SK-N-SH (cell line): ENCODE measurements around the gene RELCH. TPM values are rescaled to one million over a fixed set of nuclear protein-coding genes. Genes with fewer than 3 reads are reported as not detected.

Source experiments
- CTCF ChIA-PET: fragments of 300-600, 350-600 bp; formaldehyde crosslinking; extraction: SDS; loops from one replicate; lab custom pipeline; 2021; lab: Yijun Ruan, JAX
- POLR2A ChIA-PET: fragments of 350-600 bp; sonication (Branson Sonifier 250); formaldehyde crosslinking; extraction: SDS; loops from one replicate; lab custom pipeline; 2020; ENCODE audit warnings: antibody characterized with exemption, inconsistent platforms; lab: Yijun Ruan, JAX
- DNase-seq: peaks from one replicate; pipeline ENCODE4 v3.0.0; 2012
- H2AFZ ChIP-seq: fragments of 200-600 bp; sonication (generic); 2 replicates; pipeline ENCODE4 v1.8.1; 2016; ENCODE audit warnings: antibody characterized with exemption, mild to moderate bottlenecking, low read depth
- H3F3A ChIP-seq: fragments of 200-600 bp; sonication (generic); replicated peaks from 2 replicates; pipeline ENCODE3; 2016; ENCODE audit warnings: antibody characterized with exemption, mild to moderate bottlenecking; ENCODE audit not compliant: insufficient read depth
- H3K27ac ChIP-seq, 2 experiments: fragments of 200-500 bp in 1 of 2; fragments of 200-600 bp in 1 of 2; sonication (Bioruptor generic) in 1 of 2; sonication (generic), shearing (Covaris generic) in 1 of 2; 2 replicates each; pipeline versions ENCODE4 v1.5.1 to v1.6.1; 2014 to 2016; ENCODE audit warnings: low read depth in 2 of 2, inconsistent platforms in 1 of 2, low read length in 1 of 2, mild to moderate bottlenecking in 1 of 2, mixed read lengths in 1 of 2
- H3K27me3 ChIP-seq: fragments of 200-600 bp; sonication (generic), shearing (Covaris generic); 2 replicates; pipeline ENCODE4 v1.6.1; 2016; ENCODE audit warnings: mixed run types; ENCODE audit not compliant: insufficient read depth
- H3K36me3 ChIP-seq, 2 experiments: fragments of 200-500 bp in 1 of 2; fragments of 200-600 bp in 1 of 2; sonication (Bioruptor generic) in 1 of 2; sonication (generic) in 1 of 2; replicated peaks in 1 of 2; 2 replicates each; pipeline versions ENCODE3 to v1.5.1; 2014 to 2016; ENCODE audit warnings: low read length in 1 of 2, mild to moderate bottlenecking in 1 of 2; ENCODE audit not compliant: insufficient read depth in 2 of 2, control insufficient read depth in 1 of 2
- H3K4me1 ChIP-seq, 2 experiments: fragments of 200-500 bp in 1 of 2; fragments of 200-600 bp in 1 of 2; sonication (Bioruptor generic) in 1 of 2; sonication (generic), shearing (Covaris generic) in 1 of 2; 2 replicates each; pipeline versions ENCODE4 v1.5.1 to v1.6.1; 2014 to 2016; ENCODE audit warnings: low read depth in 1 of 2, low read length in 1 of 2, mixed run types in 1 of 2; ENCODE audit not compliant: insufficient read depth in 2 of 2, control insufficient read depth in 1 of 2
- H3K4me2 ChIP-seq: fragments of 200-600 bp; sonication (generic), shearing (Covaris generic); 2 replicates; pipeline ENCODE4 v1.6.1; 2017; ENCODE audit warnings: mixed run types
- H3K4me3 ChIP-seq, 2 experiments: fragments of 200-500 bp in 1 of 2; fragments of 200-600 bp in 1 of 2; sonication (Bioruptor generic) in 1 of 2; sonication (generic), shearing (Covaris generic) in 1 of 2; 2 replicates each; pipeline versions ENCODE4 v1.5.1 to v1.8.1; 2014 to 2016; ENCODE audit warnings: low read depth in 2 of 2, inconsistent platforms in 1 of 2, low read length in 1 of 2, mild to moderate bottlenecking in 1 of 2, mixed read lengths in 1 of 2, moderate library complexity in 1 of 2
- H3K79me2 ChIP-seq: fragments of 200-600 bp; sonication (generic); 2 replicates; pipeline ENCODE4 v1.8.1; 2017; ENCODE audit warnings: mild to moderate bottlenecking; ENCODE audit not compliant: insufficient read depth
- H3K9ac ChIP-seq: fragments of 200-600 bp; sonication (generic); 2 replicates; pipeline ENCODE4 v1.6.1; 2017; ENCODE audit warnings: mixed run types
- H3K9me2 ChIP-seq: fragments of 200-600 bp; sonication (generic); 2 replicates; pipeline ENCODE4 v1.6.1; 2017; ENCODE audit warnings: mixed run types
- H3K9me3 ChIP-seq: fragments of 200-600 bp; sonication (generic); 2 replicates; pipeline ENCODE4 v1.6.1; 2017; ENCODE audit warnings: mixed run types, mild to moderate bottlenecking, moderate library complexity
- H4K20me1 ChIP-seq: fragments of 200-600 bp; sonication (generic); 2 replicates; pipeline ENCODE4 v1.6.1; 2017; ENCODE audit warnings: mild to moderate bottlenecking, mixed run types; ENCODE audit not compliant: insufficient read depth
- CHD2 ChIP-seq: fragments of 150-350 bp; IDR thresholded peaks from 2 replicates; pipeline ENCODE4 v1.6.1; 2018; ENCODE audit warnings: low read length; ENCODE audit not compliant: partially characterized antibody
- FOXM1 ChIP-seq: IDR thresholded peaks from 2 replicates; pipeline ENCODE4 v1.4.0; 2012; ENCODE audit warnings: low read depth, mild to moderate bottlenecking
- GATA2 ChIP-seq: sonication (generic); formaldehyde crosslinking; IDR thresholded peaks from 2 replicates; pipeline ENCODE4 v1.5.0; 2020; ENCODE audit warnings: mild to moderate bottlenecking, missing genetic modification reagents
- JUND ChIP-seq: IDR thresholded peaks from 2 replicates; pipeline ENCODE4 v1.4.0; 2012
- MEF2A ChIP-seq: IDR thresholded peaks from 2 replicates; pipeline ENCODE4 v1.4.0; 2012; ENCODE audit warnings: low read depth, borderline replicate concordance
- NFIC ChIP-seq: IDR thresholded peaks from 2 replicates; pipeline ENCODE4 v1.4.0; 2012; ENCODE audit warnings: borderline replicate concordance
- NRF1 ChIP-seq: IDR thresholded peaks from 2 replicates; pipeline ENCODE4 v1.6.1; 2012; ENCODE audit warnings: low read depth, mild to moderate bottlenecking, low read length
- POLR2AphosphoS5 ChIP-seq: IDR thresholded peaks from 2 replicates; pipeline ENCODE4 v1.6.1; 2012; ENCODE audit warnings: low read depth, low read length
- RAD21 ChIP-seq: IDR thresholded peaks from 2 replicates; pipeline ENCODE4 v1.6.1; 2012; ENCODE audit warnings: mild to moderate bottlenecking, low read length
- RCOR1 ChIP-seq: fragments of 150-350 bp; IDR thresholded peaks from 2 replicates; pipeline ENCODE4 v1.6.1; 2017; ENCODE audit warnings: antibody characterized with exemption, low read length
- RXRA ChIP-seq: IDR thresholded peaks from 2 replicates; pipeline ENCODE4 v1.4.0; 2012; ENCODE audit warnings: low read depth, mild to moderate bottlenecking, borderline replicate concordance
- YY1 ChIP-seq: IDR thresholded peaks from 2 replicates; pipeline ENCODE4 v1.4.0; 2012; ENCODE audit warnings: low read depth, mild to moderate bottlenecking
- WGBS: methylation state at CpG from one replicate; pipeline ENCODE4 v1.1.6; 2017; ENCODE audit warnings: low lambda C conversion rate; 5-methylcytosine and 5-hydroxymethylcytosine counted together
- polyA plus RNA-seq, 3 experiments: library from polyadenylated mRNA; depleted of rRNA; stranded (reverse); fragments of >200 nt; gene quantifications; 2 replicates each; pipeline ENCODE4 v1.2.3, GENCODE V29; 2012
- TF ChIP-seq, protein P1 (sequence below): fragments of 150-350 bp; IDR thresholded peaks from 2 replicates; pipeline ENCODE4 v1.6.1; 2016; ENCODE audit warnings: mild to moderate bottlenecking, low read depth, low read length
- TF ChIP-seq, protein P2 (sequence below): IDR thresholded peaks from 2 replicates; pipeline ENCODE4 v1.4.0; 2012; ENCODE audit warnings: low read depth, borderline replicate concordance
- TF ChIP-seq, protein P3 (sequence below): fragments of 200-600 bp; sonication (generic); IDR thresholded peaks from 2 replicates; pipeline ENCODE4 v1.6.1; 2017; ENCODE audit warnings: antibody characterized with exemption, mild to moderate bottlenecking, moderate library complexity
- TF ChIP-seq, protein P4 (sequence below): IDR thresholded peaks from 2 replicates; pipeline ENCODE4 v1.4.0; 2012; ENCODE audit warnings: low read depth, borderline replicate concordance

Gene RELCH
- polyA plus RNA-seq, 1 of the 3 experiments (the other 2 are of a cell fraction), result 7.4 TPM

DNA sequence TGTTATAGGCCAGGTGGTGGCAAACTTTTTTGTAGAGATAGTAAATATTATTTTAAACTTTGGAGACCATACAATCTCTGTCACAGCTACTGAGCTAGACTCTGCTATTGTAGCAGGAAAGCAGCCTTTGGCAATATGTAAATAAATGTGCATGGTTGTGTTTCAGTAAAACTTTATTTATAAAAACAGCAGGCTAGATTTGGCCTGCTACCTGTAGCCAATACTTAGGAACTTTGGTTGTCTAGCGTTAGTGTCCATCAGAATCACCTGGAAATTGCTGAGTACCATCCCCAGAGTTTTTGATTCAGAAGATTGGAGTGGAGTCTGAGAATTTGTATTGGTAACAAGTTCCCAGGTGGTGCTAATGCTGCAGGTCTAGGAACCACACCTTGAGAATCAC lies 114.3 kb downstream of the RELCH start:
- H3K9ac ChIP-seq, result no peak overlapping the region
- H3K9me3 ChIP-seq, result no peaks in the 10 kb centered on the region
- no peaks in the 10 kb centered on the region for H3F3A ChIP-seq
- H3K4me3 ChIP-seq, result no peak overlapping the region
- no peaks in the 10 kb centered on the region for H3K9me2 ChIP-seq
- H3K27me3 ChIP-seq, result no peaks in the 10 kb centered on the region
- WGBS, result 100% methylated on average over 1 of the region's 1 CpG
- no peak for DNase-seq
- H3K79me2 ChIP-seq, result no peaks in the 10 kb centered on the region
- TF ChIP-seq NRF1 (no peak), GATA2 (CRISPR knock-in tag) (no peak), MEF2A (no peak), FOXM1 (no peak), CHD2 (no peak), YY1 (no peak), RXRA (no peak), JUND (no peak), RCOR1 (no peak), RAD21 (no peak), NFIC (no peak)
- TF ChIP-seq, protein P1, sequence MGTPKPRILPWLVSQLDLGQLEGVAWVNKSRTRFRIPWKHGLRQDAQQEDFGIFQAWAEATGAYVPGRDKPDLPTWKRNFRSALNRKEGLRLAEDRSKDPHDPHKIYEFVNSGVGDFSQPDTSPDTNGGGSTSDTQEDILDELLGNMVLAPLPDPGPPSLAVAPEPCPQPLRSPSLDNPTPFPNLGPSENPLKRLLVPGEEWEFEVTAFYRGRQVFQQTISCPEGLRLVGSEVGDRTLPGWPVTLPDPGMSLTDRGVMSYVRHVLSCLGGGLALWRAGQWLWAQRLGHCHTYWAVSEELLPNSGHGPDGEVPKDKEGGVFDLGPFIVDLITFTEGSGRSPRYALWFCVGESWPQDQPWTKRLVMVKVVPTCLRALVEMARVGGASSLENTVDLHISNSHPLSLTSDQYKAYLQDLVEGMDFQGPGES, result no peak
- TF ChIP-seq, protein P2, sequence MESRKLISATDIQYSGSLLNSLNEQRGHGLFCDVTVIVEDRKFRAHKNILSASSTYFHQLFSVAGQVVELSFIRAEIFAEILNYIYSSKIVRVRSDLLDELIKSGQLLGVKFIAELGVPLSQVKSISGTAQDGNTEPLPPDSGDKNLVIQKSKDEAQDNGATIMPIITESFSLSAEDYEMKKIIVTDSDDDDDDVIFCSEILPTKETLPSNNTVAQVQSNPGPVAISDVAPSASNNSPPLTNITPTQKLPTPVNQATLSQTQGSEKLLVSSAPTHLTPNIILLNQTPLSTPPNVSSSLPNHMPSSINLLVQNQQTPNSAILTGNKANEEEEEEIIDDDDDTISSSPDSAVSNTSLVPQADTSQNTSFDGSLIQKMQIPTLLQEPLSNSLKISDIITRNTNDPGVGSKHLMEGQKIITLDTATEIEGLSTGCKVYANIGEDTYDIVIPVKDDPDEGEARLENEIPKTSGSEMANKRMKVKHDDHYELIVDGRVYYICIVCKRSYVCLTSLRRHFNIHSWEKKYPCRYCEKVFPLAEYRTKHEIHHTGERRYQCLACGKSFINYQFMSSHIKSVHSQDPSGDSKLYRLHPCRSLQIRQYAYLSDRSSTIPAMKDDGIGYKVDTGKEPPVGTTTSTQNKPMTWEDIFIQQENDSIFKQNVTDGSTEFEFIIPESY, result no peak
- TF ChIP-seq, protein P3, sequence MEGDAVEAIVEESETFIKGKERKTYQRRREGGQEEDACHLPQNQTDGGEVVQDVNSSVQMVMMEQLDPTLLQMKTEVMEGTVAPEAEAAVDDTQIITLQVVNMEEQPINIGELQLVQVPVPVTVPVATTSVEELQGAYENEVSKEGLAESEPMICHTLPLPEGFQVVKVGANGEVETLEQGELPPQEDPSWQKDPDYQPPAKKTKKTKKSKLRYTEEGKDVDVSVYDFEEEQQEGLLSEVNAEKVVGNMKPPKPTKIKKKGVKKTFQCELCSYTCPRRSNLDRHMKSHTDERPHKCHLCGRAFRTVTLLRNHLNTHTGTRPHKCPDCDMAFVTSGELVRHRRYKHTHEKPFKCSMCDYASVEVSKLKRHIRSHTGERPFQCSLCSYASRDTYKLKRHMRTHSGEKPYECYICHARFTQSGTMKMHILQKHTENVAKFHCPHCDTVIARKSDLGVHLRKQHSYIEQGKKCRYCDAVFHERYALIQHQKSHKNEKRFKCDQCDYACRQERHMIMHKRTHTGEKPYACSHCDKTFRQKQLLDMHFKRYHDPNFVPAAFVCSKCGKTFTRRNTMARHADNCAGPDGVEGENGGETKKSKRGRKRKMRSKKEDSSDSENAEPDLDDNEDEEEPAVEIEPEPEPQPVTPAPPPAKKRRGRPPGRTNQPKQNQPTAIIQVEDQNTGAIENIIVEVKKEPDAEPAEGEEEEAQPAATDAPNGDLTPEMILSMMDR, result no peak
- H4K20me1 ChIP-seq, result no peaks in the 10 kb centered on the region
- CTCF ChIA-PET, result no interaction called here
- H3K36me3 ChIP-seq, result peaks cover 30 to 52% of the 10 kb centered on the region in 2 experiments
- no peak overlapping the region for H2AFZ ChIP-seq
- no peak overlapping the region for H3K4me2 ChIP-seq
- no peaks in the 10 kb centered on the region for H3K4me1 ChIP-seq
- H3K27ac ChIP-seq, result no peak overlapping the region
- POLR2A ChIA-PET, result no interaction called here

DNA sequence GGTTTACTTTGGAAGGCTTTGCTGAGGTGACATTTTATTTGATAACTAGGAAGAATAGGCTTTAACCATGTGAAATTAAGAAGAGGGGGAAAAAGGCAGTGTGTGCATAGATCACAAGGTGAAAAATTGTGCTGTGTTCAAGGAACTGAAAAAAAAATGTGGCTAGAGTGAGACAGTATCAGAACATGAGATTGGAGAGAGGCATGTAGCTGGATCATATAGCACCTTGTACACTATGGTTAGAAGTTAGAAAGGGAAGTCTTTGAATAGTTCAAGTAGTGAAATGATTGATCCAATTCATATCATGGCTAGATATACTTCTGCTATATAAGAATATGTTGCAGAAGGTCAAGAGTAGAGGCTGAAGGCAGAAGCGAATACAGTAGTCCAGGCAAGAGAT lies 125.8 kb downstream of the RELCH start:
- Histone ChIP-seq H3K9me3 (no peaks in the 10 kb centered on the region), H4K20me1 (no peaks in the 10 kb centered on the region), H3K27ac (no peak overlapping the region), H3K4me3 (no peak overlapping the region), H3K27me3 (no peaks in the 10 kb centered on the region), H3K4me2 (no peak overlapping the region), H3K36me3 (peaks cover 6 to 20% of the 10 kb centered on the region in 2 experiments), H3K4me1 (no peaks in the 10 kb centered on the region), H3K9ac (no peak overlapping the region), H3K79me2 (no peaks in the 10 kb centered on the region), H2AFZ (no peak overlapping the region), H3F3A (no peaks in the 10 kb centered on the region), H3K9me2 (no peaks in the 10 kb centered on the region)
- no peak for DNase-seq
- ChIA-PET POLR2A (no interaction called here), CTCF (interaction anchor here (1.1 kb wide), 2 partner anchors 113 to 271 kb away, joined by 3 read pairs; no protein-coding TSS in a partner anchor)
- WGBS, result 100% methylated on average over 1 of the region's 1 CpG
- TF ChIP-seq, protein P4, sequence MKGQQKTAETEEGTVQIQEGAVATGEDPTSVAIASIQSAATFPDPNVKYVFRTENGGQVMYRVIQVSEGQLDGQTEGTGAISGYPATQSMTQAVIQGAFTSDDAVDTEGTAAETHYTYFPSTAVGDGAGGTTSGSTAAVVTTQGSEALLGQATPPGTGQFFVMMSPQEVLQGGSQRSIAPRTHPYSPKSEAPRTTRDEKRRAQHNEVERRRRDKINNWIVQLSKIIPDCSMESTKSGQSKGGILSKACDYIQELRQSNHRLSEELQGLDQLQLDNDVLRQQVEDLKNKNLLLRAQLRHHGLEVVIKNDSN, result no peak
- TF ChIP-seq JUND (no peak), POLR2AphosphoS5 (no peak)
